Upper lobe of left lung (tissue), 4 donors: ENCODE data around the gene BRICD5.

Experiments
- CTCF ChIP-seq, 6 experiments: fragments of 450-650 bp in 4 of 6; fragments of 200-600 bp in 2 of 6; sonication (generic) in 2 of 6; IDR thresholded peaks; one replicate each; pipeline ENCODE4 v1.5.1; 2016 to 2019; ENCODE audit warnings: antibody characterized with exemption in 6 of 6
- EP300 ChIP-seq, 4 donors: sonication (generic); formaldehyde crosslinking; IDR thresholded peaks; one replicate each; pipeline ENCODE4 v1.5.1; 2017; ENCODE audit warnings: antibody characterized with exemption in 4 of 4, control low read depth in 2 of 4
- POLR2A ChIP-seq, 4 donors: fragments of 450-650 bp; IDR thresholded peaks; one replicate each; pipeline ENCODE4 v1.5.1; 2016 to 2017; ENCODE audit warnings: antibody characterized with exemption in 4 of 4, mild to moderate bottlenecking in 2 of 4
- POLR2AphosphoS5 ChIP-seq, 2 donors: sonication (generic); formaldehyde crosslinking; IDR thresholded peaks; one replicate each; pipeline ENCODE4 v1.5.1; 2017; ENCODE audit warnings: antibody characterized with exemption in 2 of 2

GRCh38 chr16:2234813-2235170 is 24.1 kb upstream of the BRICD5 start:
- TF ChIP-seq POLR2A (IDR thresholded peaks at IDR 0.05), result no peak
- TF ChIP-seq CTCF (IDR thresholded peaks at IDR 0.05), result no peak
- no peak for TF ChIP-seq POLR2AphosphoS5 (IDR thresholded peaks at IDR 0.05)
- TF ChIP-seq EP300 (IDR thresholded peaks at IDR 0.05), result no peak
